Bronchus fibroblast of lung (primary cell): ENCODE measurements around the gene NACC1. TPM values are rescaled to one million over a fixed set of nuclear protein-coding genes. Genes with fewer than 3 reads are reported as not detected.

Source experiments
- total RNA-seq: library from RNA; depleted of rRNA; stranded (reverse); fragments of >200 nt; gene quantifications from 2 replicates; pipeline ENCODE4 v1.2.3, GENCODE V29; 2015

Gene NACC1
- 73.7 and 79.7 TPM in 2 replicates for total RNA-seq

DNA sequence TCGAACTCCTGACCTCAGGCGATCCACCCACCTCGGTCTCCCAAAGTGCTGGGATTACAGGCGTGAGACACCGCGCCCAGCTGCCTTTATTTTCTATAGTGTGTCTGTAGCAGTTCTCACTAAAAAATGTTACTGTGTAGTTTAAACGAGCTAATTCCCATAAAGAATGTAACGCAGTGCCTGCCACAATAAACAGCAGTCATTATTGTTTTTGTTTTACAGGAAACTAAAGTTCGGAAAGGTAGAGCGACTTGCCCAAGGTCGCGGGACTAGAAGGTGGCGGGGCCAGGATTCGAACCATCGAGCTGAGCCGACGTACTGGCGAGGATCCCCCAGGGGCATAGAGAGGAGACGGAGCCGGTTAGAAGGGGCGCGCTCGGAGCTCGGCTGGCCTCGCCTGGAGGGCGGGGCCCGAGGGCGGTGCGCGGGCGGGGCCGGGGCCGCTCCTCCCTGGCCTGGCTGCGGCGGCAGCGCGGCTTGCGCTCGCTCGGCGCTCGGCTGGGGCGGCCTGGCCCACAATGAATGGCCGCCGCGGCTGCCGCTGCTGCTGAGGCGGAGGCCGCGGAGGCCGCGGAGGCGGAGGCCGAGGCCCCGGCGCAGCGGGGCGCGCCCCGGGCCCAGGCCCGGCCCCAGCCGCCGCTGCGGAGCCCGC is at the start of gene NACC1:
Gene NACC1 (plus strand): TSS at position 493 of the 652 bp plus-strand sequence. CDS start 16,944 bp downstream, outside the sequence.

GRCh38 chr19:13102666-13103580 is 15.1 kb upstream of the NACC1 start, which contains the start of gene LYL1:
Gene LYL1 (minus strand): TSS chr19:13102858. CDS start chr19:13101171, 1,687 bp downstream.

DNA sequence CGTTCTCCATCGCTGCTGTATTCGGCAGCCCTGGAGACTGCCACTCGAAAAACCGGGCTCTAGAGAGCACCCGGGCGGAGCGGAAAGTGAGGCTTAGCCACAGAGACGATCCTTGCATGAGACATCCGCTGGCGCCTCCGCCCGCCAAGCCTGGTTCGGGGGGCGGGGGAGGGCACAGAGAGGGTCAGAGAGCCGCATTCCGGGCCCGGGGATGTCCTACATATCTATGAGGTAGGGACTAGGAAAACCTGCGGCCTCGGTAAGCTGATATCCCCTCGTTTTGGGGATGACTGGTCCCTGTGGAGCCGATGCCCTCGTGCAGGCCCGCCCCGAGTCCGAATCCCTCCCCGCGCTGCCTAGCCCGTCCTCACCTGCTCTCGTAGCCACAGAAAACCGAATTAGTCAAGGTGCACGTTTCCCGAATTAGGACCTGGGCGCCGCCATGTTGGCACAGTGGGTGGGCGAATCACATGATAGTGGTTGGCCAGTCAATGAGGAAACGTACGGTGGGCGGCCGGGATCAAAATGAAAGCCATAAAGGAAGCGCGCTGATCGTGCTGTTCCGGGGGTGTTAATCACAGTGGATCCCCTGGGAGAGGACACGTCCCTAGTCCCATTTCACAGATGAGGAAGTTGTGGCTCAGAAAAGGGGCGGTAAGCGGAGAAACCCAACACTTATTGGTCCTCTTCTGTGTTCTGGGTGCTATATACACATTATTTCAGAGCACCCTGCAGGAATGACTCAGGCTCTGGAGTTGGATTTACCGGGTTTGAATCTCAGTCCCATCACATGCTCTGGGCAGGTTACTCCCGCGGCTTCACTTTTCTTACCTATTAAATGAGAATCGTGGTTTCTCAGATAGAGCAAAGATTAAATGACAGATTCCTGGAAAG is 1.5 kb upstream of the NACC1 start, which contains the start of gene TRMT1:
Gene TRMT1 (minus strand): TSS at position 459 of the 894 bp plus-strand sequence. CDS start 341 bp downstream, at position 118.

DNA sequence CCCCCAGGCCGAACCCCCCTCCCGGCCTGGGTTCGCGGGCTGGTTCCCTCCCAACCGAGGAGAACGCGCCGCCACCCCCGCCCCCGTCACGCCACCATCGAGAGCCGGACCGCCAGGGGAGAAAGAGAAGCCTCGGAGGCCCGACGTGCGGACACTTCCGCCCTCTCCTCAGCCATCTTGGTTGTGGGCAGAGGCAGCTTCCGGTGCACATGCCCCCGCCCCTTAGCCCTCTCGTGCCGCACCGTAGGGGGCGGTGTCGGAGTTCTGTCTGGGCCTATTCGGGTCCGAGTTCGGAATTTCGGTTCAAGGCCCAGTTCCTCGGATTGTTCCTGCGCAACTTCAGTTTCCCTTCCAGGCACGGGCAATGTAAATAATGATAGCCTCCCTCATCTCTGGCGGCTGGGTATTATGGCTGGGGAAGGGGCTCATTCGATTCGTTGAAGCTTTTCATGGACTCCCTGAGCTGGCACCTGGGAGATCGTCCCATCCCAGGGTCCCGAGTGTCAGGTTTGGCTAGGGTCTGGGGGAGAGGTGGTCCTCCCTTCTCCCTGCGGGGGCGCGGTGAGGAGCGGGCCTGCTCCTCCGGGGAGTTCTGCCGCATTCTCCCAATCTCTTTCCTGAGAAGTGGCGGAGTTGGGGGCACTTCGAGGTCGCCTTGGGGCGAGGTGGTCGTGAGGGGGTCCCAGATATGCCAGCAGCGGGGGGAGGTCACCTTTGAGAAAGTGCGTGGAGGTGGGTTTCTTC is 32.3 kb downstream of the NACC1 start, which contains the start of the genes IER2 and STX10:
Gene IER2 (plus strand): TSS at position 225 of the 744 bp plus-strand sequence. CDS start 2,776 bp downstream, outside the sequence.
Gene STX10 (minus strand): TSS at position 189 of the 744 bp plus-strand sequence. CDS start 202 bp downstream, outside the sequence.

Other genes starting within 250 kb of the NACC1 start
- 21.3 and 28.6 TPM in 2 replicates for gene DNASE2, start 236.8 kb upstream of the NACC1 start, total RNA-seq
- 0.17 TPM in 1 of 2 replicates, not detected in the other for gene KLF1, start 231.1 kb upstream of the NACC1 start, total RNA-seq
- 49.1 and 51.1 TPM in 2 replicates for gene GCDH, start 227.1 kb upstream of the NACC1 start, total RNA-seq
- 0.74 and 0.84 TPM in 2 replicates for gene SYCE2, start 199.0 kb upstream of the NACC1 start, total RNA-seq
- 72.5 and 72.7 TPM in 2 replicates for gene FARSA, start 184.6 kb upstream of the NACC1 start, total RNA-seq
- gene CALR, start 179.7 kb upstream of the NACC1 start, total RNA-seq: 1,083 and 1,086 TPM in 2 replicates
- 138 and 145 TPM in 2 replicates for gene RAD23A, start 172.4 kb upstream of the NACC1 start, total RNA-seq
- 63.0 and 81.9 TPM in 2 replicates for gene GADD45GIP1, start 161.0 kb upstream of the NACC1 start, total RNA-seq
- gene DAND5, start 148.7 kb upstream of the NACC1 start, total RNA-seq: not detected in 2 replicates
- gene NFIX, start 122.8 kb upstream of the NACC1 start, total RNA-seq: 41.0 and 42.9 TPM in 2 replicates
- 3.2 and 3.3 TPM in 2 replicates for gene LYL1, start 15.4 kb upstream of the NACC1 start, total RNA-seq
- gene TRMT1, start 1.5 kb upstream of the NACC1 start, total RNA-seq: 33.6 and 37.0 TPM in 2 replicates
- 81.5 and 91.0 TPM in 2 replicates for gene STX10, start 32.1 kb downstream of the NACC1 start, total RNA-seq
- 62.9 and 67.9 TPM in 2 replicates for gene IER2, start 32.1 kb downstream of the NACC1 start, total RNA-seq